AG04449 (cell line): Measurements from ENCODE around the gene PTPN2.

Source experiments
- CTCF ChIA-PET: fragments of 350-600 bp; formaldehyde crosslinking; extraction: SDS; loops from one replicate; lab custom pipeline; 2021; ENCODE audit warnings: antibody characterized with exemption; lab: Yijun Ruan, JAX
- POLR2A ChIA-PET: fragments of 400-600, 350-600 bp; formaldehyde crosslinking; extraction: SDS; loops from one replicate; lab custom pipeline; 2020; ENCODE audit warnings: antibody characterized with exemption, inconsistent platforms; lab: Yijun Ruan, JAX
- DNase-seq: peaks from one replicate; pipeline ENCODE4 v3.0.0-alpha.2; 2010; ENCODE audit warnings: low read depth, low spot score
- H3K4me3 ChIP-seq: 2 replicates; pipeline ENCODE4 v1.5.1; 2011; ENCODE audit warnings: low read depth, mild to moderate bottlenecking, control low read depth, low read length
- TF ChIP-seq, protein P1 (sequence below): IDR thresholded peaks from one replicate; pipeline ENCODE4 v1.5.1; 2011; ENCODE audit warnings: mild to moderate bottlenecking, moderate library complexity, low read length, control low read depth, inconsistent platforms; ENCODE audit not compliant: insufficient read depth; ENCODE audit errors: missing control alignments

PTPN2 gene

GRCh38 chr18:12841070-12841469 is 43.0 kb downstream of the PTPN2 start:
- TF ChIP-seq, protein P1, sequence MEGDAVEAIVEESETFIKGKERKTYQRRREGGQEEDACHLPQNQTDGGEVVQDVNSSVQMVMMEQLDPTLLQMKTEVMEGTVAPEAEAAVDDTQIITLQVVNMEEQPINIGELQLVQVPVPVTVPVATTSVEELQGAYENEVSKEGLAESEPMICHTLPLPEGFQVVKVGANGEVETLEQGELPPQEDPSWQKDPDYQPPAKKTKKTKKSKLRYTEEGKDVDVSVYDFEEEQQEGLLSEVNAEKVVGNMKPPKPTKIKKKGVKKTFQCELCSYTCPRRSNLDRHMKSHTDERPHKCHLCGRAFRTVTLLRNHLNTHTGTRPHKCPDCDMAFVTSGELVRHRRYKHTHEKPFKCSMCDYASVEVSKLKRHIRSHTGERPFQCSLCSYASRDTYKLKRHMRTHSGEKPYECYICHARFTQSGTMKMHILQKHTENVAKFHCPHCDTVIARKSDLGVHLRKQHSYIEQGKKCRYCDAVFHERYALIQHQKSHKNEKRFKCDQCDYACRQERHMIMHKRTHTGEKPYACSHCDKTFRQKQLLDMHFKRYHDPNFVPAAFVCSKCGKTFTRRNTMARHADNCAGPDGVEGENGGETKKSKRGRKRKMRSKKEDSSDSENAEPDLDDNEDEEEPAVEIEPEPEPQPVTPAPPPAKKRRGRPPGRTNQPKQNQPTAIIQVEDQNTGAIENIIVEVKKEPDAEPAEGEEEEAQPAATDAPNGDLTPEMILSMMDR: no peak
- CTCF ChIA-PET: no interaction called here
- POLR2A ChIA-PET: no interaction called here
- DNase-seq: no peak
- H3K4me3 ChIP-seq: no peak overlapping the region

DNA sequence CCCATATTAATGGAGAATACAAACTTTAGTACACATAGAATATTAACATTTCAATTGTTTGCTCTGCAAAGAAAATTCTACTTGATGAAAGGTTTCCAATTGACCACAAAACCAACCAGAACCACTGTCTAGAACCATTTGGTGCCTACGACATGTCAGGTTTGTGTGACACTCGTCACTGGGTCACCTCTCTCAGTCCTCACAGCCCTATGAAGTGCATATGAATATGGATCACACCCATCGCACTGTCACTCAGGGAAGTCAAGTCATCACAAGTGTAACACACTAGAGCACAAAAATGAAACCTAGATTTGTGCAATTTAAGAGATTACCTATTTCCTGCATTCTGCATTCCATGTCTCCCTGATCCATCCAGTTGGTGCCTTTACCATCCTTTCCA is 43.7 kb downstream of the PTPN2 start:
- POLR2A ChIA-PET: no interaction called here
- H3K4me3 ChIP-seq: no peak overlapping the region
- TF ChIP-seq, protein P1: no peak
- CTCF ChIA-PET: no interaction called here
- DNase-seq: no peak

GRCh38 chr18:12839526-12840196 is 44.4 kb downstream of the PTPN2 start:
- H3K4me3 ChIP-seq: no peak overlapping the region
- no peak for DNase-seq
- POLR2A ChIA-PET: no interaction called here
- TF ChIP-seq, protein P1: no peak
- CTCF ChIA-PET: no interaction called here

- no peak overlapping the region for H3K4me3 ChIP-seq
- DNase-seq: no peak
- CTCF ChIA-PET: no interaction called here
- POLR2A ChIA-PET: no interaction called here
- TF ChIP-seq, protein P1: no peak
Observed at GRCh38 chr18:12839057-12839525, 44.9 kb downstream of the PTPN2 start.

- H3K4me3 ChIP-seq: peak overlapping the region; percentile 29; the same call in 1 of the 2 replicates
- TF ChIP-seq, protein P1: no peak
- ChIA-PET POLR2A (interaction anchor here (1.0 kb wide), 1 partner anchor 46 kb away, joined by 4 read pairs; the partner anchor contains the start of gene PTPN2), CTCF (no interaction called here)
- DNase-seq: peak; percentile 84
Observed at GRCh38 chr18:12838178-12838634, 45.8 kb downstream of the PTPN2 start.

GRCh38 chr18:12837747-12838146 is 46.3 kb downstream of the PTPN2 start:
- DNase-seq: no peak
- CTCF ChIA-PET: no interaction called here
- TF ChIP-seq, protein P1: no peak
- POLR2A ChIA-PET: interaction anchor here (1.0 kb wide), 1 partner anchor 46 kb away, joined by 4 read pairs; the partner anchor contains the start of gene PTPN2
- H3K4me3 ChIP-seq: no peak overlapping the region
